ENCODE results near the gene SAMD8. TPM values are rescaled to one million over a fixed set of nuclear protein-coding genes. Genes with fewer than 3 reads are reported as not detected.

Gene SAMD8
- total and polyA plus RNA-seq, 2 donors (not counting 1 experiment from before 2014, with no cell fraction given): 15.9 to 35.7 TPM

DNA sequence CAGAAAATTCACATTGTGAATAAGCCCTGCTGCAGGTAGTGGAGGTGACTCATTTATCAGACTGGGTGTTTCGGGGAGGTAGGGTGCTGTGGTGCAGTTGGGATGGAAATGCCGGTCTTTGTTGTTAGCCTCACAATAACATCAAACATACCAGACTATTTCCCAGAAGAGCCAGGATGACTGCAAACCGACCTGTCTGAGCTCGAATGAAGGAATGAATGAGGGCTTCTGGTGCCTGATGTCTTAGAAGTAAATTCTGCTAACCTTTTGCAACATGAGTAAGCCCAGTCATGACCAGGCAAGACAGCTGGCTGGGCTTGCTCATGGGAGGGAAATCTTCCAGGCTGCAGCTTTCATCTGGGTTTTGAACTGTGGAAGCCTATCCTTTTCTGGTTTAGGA lies 96.7 kb downstream of the SAMD8 start:
- Histone ChIP-seq H3K4me2 (replicated peaks; ENCODE audit: low read depth, low read length, poor library complexity, severe bottlenecking) (no peak overlapping the region), H2AFZ (ENCODE audit: insufficient read depth, low read depth, low read length, poor library complexity, severe bottlenecking) (no peak overlapping the region)

More for the DNA sequence above, 96.7 kb downstream of the SAMD8 start:
- intact Hi-C loops (cut with micrococcal nuclease): no loop called here
- peaks cover 25% of the 10 kb centered on the region for H3K79me2 ChIP-seq (ENCODE audit: control insufficient read depth, insufficient read depth, low read length)
- CTCF ChIA-PET: interaction anchor here (0.8 to 1.4 kb wide), 4 partner anchors 20 to 27 kb away, joined by 3 read pairs; partner anchors contain the start of gene COMTD1
- no peaks in the 10 kb centered on the region for H3K27me3 ChIP-seq (replicated peaks in 1 of 4; ENCODE audit: control extremely low read depth in 1 of 4, control insufficient read depth in 3 of 4, insufficient read depth in 4 of 4, low read length in 3 of 4)
- no peaks in the 10 kb centered on the region for H3K9me3 ChIP-seq (ENCODE audit: control extremely low read depth in 1 of 3, control insufficient read depth in 2 of 3, insufficient read depth in 1 of 3, low read length in 2 of 3)
- H3K27me3 Mint-ChIP-seq: no peaks in the 10 kb centered on the region
- H3K4me1 ChIP-seq (ENCODE audit: control insufficient read depth in 2 of 2, insufficient read depth in 2 of 2, low read length in 2 of 2): peaks cover 12 to 20% of the 10 kb centered on the region in 2 donors
- 94% methylated on average over 2 of the region's 4 CpGs for WGBS (ENCODE audit: insufficient coverage)
- peaks cover 20% of the 10 kb centered on the region for H3K4me1 Mint-ChIP-seq
- H3K36me3 ChIP-seq (replicated peaks in 1 of 2; ENCODE audit: control extremely low read depth in 1 of 2, control insufficient read depth in 1 of 2, extremely low read depth in 1 of 2, insufficient read depth in 2 of 2, low read length in 1 of 2): no peaks in the 10 kb centered on the region
- no peaks in the 10 kb centered on the region for H3K9me3 Mint-ChIP-seq (ENCODE audit: insufficient read depth)
- H3K27ac Mint-ChIP-seq: peak overlapping the region; percentile 80
- DNase-seq: no peak
- TF ChIP-seq, protein P1, sequence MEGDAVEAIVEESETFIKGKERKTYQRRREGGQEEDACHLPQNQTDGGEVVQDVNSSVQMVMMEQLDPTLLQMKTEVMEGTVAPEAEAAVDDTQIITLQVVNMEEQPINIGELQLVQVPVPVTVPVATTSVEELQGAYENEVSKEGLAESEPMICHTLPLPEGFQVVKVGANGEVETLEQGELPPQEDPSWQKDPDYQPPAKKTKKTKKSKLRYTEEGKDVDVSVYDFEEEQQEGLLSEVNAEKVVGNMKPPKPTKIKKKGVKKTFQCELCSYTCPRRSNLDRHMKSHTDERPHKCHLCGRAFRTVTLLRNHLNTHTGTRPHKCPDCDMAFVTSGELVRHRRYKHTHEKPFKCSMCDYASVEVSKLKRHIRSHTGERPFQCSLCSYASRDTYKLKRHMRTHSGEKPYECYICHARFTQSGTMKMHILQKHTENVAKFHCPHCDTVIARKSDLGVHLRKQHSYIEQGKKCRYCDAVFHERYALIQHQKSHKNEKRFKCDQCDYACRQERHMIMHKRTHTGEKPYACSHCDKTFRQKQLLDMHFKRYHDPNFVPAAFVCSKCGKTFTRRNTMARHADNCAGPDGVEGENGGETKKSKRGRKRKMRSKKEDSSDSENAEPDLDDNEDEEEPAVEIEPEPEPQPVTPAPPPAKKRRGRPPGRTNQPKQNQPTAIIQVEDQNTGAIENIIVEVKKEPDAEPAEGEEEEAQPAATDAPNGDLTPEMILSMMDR (IDR thresholded peaks at IDR 0.05): no peak
- no peak for TF ChIP-seq EZH2 (IDR thresholded peaks at IDR 0.05; ENCODE audit: borderline replicate concordance, insufficient read depth, low read depth, low read length, poor library complexity, severe bottlenecking)
- H3K4me3 Mint-ChIP-seq: peak overlapping the region; percentile 52
- H4K20me1 ChIP-seq (ENCODE audit: control insufficient read depth, insufficient read depth, low read length, poor library complexity, severe bottlenecking): peaks cover 12% of the 10 kb centered on the region
- H3K4me3 ChIP-seq (ENCODE audit: control extremely low read depth in 1 of 5, extremely low read depth in 1 of 5, insufficient read depth in 1 of 5, low read depth in 2 of 5, low read length in 4 of 5): no peak overlapping the region
- no peak overlapping the region for H3K9ac ChIP-seq (ENCODE audit: low read length)
- H3K27ac ChIP-seq (ENCODE audit: low read length in 2 of 2): no peak overlapping the region
- ATAC-seq (ENCODE audit: low read depth): no peak
- POLR2A ChIA-PET: no interaction called here

Measured in B cell (primary cell).